Stimulated activated CD4-positive, alpha-beta T cell treated with anti-CD3 and anti-CD28 coated beads, TNF-alpha, amount 100 ng/mL, for 1 hour (primary cell): ENCODE data around the gene MORF4L1.
A peak's percentile ranks its signal among the peaks of the same experiment; 100 is the strongest.

Experiments used
- DNase-seq, 3 donors: peaks; one replicate each; pipeline ENCODE4 v3.0.0-alpha.2; 2020; ENCODE audit warnings: low read depth in 3 of 3, low spot score in 1 of 3

The MORF4L1 gene

GRCh38 chr15:78944669-78945407 lies 72.1 kb downstream of the MORF4L1 start, which contains the start of gene CTSH:
TSS of gene CTSH (minus strand) at chr15:78945046. CDS start at chr15:78944981, 65 bp downstream.
- peak; percentile 22 to 72 (median 38) for DNase-seq

GRCh38 chr15:78946493-78946892 lies 73.8 kb downstream of the MORF4L1 start:
- no peak for DNase-seq

GRCh38 chr15:78947506-78947905 lies 74.8 kb downstream of the MORF4L1 start:
- no peak for DNase-seq
